ENCODE measurements around the gene ZGRF1. TPM values are rescaled to one million over a fixed set of nuclear protein-coding genes. Genes with fewer than 3 reads are reported as not detected.

Gene ZGRF1
- total and polyA plus RNA-seq, 11 donors, result 0.85 to 2.9 (median 1.6) TPM

DNA sequence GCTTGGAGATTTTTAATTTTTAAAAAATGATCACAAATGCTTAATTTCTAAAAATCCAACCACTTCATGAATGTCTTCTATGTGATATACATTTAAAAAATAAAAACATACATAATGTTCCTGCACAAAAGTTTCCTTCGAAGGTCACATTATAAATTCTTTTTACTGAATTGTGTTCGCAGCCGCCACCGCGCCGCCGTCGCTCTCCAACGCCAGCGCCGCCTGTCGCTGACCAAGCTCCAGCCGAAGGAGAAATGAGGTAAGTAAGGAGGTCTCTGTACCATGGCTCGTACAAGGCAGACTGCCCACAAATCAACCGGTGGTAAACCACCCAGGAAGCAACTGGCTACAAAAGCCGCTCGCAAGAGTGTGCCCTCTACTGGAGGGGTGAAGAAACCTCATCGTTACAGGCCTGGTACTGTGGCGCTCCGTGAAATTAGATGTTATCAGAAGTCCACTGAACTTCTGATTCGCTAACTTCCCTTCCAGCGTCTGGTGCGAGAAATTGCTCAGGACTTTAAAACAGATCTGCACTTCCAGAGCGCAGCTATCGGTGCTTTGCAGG, 71.9 kb downstream of the ZGRF1 start:
- Histone ChIP-seq H3K9me3 (peaks cover 0 to 5% (median 0%) of the 10 kb centered on the region in 12 donors), H3K27me3 (no peaks in the 10 kb centered on the region), H3K36me3 (no peaks in the 10 kb centered on the region), H3K4me1 (no peaks in the 10 kb centered on the region), H3K27ac (no peak overlapping the region), H3K4me3 (no peak overlapping the region)
- TF ChIP-seq CTCF (IDR thresholded peaks at IDR 0.05) (no peak), POLR2A (IDR thresholded peaks at IDR 0.05) (no peak)
- WGBS, 4 donors, result 97 to 98% (median 98%) methylated on average over 25 of the region's 25 CpGs
- DNase-seq (no peak), ATAC-seq (no peak)
- intact Hi-C loops (cut with DNase I), result no loop called here

DNA sequence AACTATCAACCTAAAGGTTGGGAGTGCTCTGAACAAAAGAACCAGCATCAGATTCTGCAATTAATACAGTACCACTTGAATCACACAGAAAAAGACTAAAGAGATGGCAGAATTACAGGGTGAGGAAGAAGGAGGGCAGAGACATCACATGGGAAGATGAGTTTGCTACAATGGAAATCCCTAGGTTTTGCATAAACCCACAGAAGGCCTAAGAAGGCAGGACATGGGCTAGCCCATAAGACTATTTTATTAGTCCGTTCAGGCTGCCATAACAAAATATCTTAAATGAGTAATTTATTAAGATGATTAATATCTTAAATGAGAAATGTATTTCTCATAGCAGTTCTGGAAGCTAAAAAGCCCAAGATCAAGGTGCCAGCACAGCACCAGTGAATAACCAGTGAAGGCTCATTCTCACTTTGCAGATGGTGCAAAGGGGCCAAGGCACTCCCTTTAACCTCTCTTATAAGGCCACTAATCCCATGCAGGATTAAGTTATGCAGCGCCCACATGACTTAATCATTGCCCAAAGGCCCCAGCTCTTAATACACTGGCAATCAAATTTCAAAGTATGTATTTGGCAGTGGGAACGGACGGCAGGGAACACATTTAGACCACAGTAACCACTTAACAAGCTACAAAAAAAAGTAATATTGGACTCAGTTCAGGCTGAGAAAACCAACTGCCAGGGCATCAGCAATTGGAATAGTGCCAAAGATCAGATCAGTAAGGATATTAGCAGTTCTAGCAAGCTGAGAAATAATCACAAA, 73.1 kb downstream of the ZGRF1 start:
- Histone ChIP-seq H3K27me3 (no peaks in the 10 kb centered on the region), H3K9me3 (peaks cover 0 to 5% (median 0%) of the 10 kb centered on the region in 12 donors), H3K27ac (no peak overlapping the region), H3K4me1 (no peaks in the 10 kb centered on the region), H3K4me3 (no peak overlapping the region), H3K36me3 (no peaks in the 10 kb centered on the region)
- no peak for ATAC-seq
- intact Hi-C loops (cut with DNase I), result no loop called here
- 78 to 84% (median 79%) methylated on average over 4 of the region's 4 CpGs for WGBS, 4 donors
- TF ChIP-seq POLR2A (IDR thresholded peaks at IDR 0.05), result no peak
- no peak for TF ChIP-seq CTCF (IDR thresholded peaks at IDR 0.05)
- DNase-seq, result no peak

DNA sequence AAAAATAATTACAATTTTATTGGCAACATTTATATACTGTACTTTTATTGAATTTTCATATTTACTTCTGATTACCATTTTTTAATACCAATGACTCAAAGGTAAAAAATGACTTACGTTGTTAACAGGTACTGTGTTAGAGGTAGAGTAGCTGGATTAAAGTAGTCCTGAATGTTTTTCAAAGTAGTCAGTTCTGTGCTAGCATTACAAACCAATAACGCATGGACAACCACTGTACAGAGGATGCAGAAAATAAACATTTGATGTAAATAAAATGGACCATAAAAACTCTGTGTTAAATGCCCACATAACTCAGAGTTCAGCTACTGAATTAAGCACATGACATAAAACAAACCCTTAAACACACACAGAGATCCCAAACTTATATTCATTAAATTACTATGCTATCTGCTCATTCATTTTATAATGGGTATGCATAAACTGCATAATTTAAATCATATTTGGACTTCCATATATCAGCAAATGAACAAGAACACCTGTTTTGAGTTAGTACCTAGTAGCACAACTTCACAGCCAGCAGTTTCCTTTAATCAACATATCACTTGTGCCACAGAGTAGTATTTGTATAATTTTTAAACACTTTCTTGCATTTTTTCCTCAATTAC, 74.3 kb downstream of the ZGRF1 start:
- DNase-seq (no peak), ATAC-seq (no peak)
- no peak overlapping the region for H3K27ac ChIP-seq
- intact Hi-C loops (cut with DNase I), result no loop called here
- H3K4me1 ChIP-seq, result no peaks in the 10 kb centered on the region
- H3K36me3 ChIP-seq, result no peaks in the 10 kb centered on the region
- 94 to 97% (median 96%) methylated on average over 2 of the region's 2 CpGs for WGBS, 4 donors
- H3K9me3 ChIP-seq, result peaks cover 0 to 3% (median 0%) of the 10 kb centered on the region in 12 donors
- H3K27me3 ChIP-seq, result no peaks in the 10 kb centered on the region
- TF ChIP-seq CTCF (IDR thresholded peaks at IDR 0.05), result no peak
- no peak for TF ChIP-seq POLR2A (IDR thresholded peaks at IDR 0.05)
- no peak overlapping the region for H3K4me3 ChIP-seq

- Histone ChIP-seq H3K9me3 (no peaks in the 10 kb centered on the region), H3K4me1 (no peaks in the 10 kb centered on the region), H3K27me3 (no peaks in the 10 kb centered on the region), H3K27ac (no peak overlapping the region), H3K36me3 (no peaks in the 10 kb centered on the region), H3K4me3 (no peak overlapping the region)
- DNase-seq (no peak), ATAC-seq (no peak)
- no peak for TF ChIP-seq POLR2A (IDR thresholded peaks at IDR 0.05)
- no peak for TF ChIP-seq CTCF (IDR thresholded peaks at IDR 0.05)
- intact Hi-C loops (cut with DNase I), result no loop called here
- 88 to 93% (median 90%) methylated on average over 2 of the region's 2 CpGs for WGBS, 4 donors
Measured at GRCh38 chr4:112560084-112560483, 76.6 kb downstream of the ZGRF1 start.
